Medulla oblongata (tissue), 1 donor: ENCODE results near the gene KAZN.

ENCODE experiments used
- DNase-seq: peaks from one replicate; pipeline ENCODE4 v3.0.0-alpha.2; 2015; ENCODE audit errors: extremely low spot score

Gene KAZN

DNA sequence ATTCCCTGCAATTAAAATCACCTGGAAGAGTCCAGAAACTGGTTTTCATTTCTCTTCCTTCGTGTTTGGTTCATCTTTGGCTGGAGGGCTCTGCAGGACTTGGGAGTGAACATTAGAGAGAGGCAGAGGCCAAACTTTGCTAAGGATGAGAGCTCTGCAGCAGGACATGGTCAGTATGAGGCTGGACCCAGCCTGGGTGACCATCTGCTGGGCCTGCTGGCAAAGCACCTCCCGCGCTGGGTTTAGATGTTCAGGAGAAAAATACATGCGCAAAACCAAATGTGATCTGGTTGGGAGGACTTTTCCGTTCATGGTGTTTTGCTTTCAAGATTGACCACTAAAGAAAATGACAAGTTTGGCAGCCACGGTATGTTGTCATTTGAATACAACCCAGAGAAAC, 15.9 kb downstream of the KAZN start:
- no peak for DNase-seq

DNA sequence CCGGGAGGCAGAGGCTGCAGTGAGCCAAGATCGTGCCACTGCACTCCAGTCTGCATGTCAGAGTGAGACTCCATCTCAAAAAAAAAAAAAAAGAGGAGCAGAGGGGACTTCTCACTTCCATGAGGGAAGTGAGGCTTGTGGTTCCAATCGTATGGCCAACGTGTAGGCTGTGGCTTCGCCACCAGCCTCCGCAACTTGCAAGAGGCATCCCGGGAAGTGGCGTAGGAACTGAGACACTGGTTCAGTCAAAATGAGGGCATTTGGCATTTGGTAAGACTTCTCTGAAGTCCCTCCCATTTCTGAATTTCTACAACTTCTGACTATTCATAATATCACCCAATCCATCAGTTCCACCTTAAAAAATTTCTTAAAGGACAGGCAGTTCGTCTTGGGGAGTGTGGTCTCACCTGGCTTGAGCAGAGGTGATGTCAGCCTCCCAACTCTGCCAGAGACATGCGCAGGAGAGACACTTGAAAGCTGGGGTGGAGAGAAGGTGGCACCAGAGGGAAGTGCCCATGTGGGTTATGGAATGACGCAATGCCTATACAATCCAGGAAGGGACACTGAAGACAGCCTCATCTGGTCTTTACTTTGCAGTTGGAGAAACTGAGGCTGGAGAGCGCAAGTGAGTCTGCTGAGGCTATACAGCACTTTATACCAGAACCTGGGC, 17.2 kb downstream of the KAZN start:
- no peak for DNase-seq

DNA sequence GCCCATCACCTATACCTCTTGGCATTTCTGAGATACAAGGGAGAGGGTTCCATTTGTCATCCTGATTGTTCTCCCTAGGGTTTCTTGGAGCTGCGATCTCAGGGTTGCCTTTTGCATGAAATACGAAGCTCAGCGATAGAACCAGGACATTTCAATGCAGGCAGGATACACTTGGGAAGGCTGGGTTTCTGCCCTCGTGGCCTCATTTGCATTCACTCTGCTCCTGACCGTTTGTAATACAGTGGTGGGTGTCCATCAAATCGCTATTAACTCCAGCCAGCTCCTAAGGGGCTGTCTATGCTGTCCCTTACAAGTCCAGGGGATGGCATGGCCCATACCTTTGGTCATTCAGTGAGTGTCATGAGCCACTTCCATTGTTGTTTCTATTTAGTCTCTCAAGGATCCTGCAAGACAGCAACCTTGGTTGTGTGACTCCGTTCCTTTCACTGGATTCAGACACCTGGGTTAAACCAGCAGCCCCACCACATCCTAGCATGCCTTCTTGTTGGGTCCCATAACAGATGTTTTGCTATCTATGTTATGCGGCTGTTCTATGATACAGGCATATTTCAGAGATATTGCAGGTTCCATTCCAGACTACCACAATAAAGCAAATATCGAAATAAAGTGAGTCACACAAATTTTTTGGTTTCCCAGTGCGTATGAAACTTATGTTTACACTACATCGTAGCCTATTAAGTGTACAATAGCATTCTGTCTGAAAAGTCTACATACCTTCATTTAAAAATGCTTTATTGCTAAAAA, 18.3 kb downstream of the KAZN start:
- no peak for DNase-seq

DNA sequence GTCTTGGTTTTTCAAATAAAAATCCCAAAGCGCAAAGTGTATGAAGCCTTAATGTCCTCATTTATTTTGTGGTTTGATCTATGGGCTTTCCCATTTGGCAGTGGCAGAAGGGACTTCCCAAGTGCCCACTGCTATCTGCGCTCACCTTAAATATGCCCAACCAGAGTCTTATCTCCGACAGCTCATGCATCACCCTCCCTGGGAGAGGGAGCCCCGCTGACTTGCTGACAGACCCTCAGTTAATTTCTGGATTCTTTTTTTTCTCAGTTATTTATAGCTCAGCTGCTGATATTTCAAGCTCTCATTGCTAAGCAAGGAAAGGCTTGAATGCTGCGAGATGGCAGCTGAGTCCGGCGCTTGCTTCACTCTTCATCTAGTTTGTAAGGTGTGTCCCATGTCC, 19.3 kb downstream of the KAZN start:
- no peak for DNase-seq

DNA sequence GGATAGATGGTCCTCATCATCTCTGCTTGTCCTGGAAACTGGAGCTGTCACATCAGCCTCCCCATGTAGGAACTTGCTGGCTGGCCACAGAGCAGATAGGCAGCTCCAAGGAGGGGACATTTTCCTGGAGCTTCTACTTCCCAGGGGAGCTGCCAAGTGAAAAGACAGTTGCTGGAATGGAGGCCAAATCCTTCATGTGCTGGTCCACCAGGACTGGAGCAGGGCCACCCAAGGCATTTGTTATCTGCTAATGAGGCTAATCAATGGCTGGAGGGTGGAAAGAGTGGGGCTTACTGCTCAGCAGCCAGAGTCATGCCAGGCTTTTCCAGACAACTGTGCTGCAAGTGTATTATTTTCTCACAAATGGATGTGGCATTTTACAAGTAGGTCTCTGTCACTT, 22.5 kb downstream of the KAZN start:
- DNase-seq, result no peak

DNA sequence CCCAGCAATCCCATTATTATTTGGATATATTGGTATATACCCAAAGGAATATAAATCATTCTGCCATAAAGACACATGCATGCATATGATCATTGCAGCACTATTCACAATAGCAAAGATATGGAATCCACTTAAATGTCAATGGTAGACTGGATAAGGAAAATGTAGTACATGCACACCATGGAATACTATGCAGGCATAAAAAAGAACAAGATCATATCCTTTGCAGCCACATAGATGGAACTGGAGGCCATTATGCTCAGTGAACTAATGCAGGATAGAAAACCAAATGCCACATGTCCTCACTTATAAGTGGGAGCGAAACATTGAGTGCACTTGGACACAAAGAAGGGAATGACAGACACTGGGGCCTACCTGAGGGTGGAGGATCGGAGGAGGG, 24.6 kb downstream of the KAZN start:
- DNase-seq, result no peak

DNA sequence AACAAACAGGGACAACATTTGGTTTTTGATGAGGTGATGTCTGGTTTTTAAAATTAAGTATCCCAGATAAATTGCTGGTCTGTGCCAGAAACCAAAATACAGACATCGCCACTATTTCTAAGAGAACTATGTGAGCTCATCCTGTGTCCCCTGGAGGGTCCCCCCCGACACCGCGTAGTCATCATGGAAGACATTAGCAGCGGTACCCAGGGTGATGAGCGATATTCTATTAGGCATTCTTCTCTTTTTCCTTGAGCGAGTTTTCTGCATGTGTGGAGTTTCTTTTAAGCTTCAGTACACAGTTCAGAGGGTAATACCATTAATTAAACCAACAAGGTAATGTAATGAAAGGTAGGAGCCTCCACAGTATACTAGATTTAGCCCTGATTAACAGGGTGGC, 26.5 kb downstream of the KAZN start:
- DNase-seq, result no peak

DNA sequence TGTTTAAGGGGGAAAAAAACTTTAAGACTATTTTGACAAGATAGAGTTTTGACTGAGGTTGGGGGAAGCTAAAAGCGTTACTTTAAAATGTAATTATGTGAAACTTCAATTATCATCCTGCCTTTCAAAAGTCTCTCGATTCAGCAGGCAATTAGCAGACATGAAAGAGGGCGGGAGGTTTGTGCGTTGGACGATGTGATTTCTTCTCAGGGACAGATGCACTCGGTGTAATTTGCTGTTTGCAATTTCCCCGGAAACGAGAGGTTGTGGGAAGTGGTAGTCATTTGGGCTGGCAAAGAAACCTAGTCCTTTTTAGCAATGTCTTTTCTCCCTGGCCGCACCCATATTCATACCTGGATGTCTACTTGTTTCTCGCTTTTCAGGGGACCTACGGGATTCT, 27.1 kb downstream of the KAZN start:
- no peak for DNase-seq

DNA sequence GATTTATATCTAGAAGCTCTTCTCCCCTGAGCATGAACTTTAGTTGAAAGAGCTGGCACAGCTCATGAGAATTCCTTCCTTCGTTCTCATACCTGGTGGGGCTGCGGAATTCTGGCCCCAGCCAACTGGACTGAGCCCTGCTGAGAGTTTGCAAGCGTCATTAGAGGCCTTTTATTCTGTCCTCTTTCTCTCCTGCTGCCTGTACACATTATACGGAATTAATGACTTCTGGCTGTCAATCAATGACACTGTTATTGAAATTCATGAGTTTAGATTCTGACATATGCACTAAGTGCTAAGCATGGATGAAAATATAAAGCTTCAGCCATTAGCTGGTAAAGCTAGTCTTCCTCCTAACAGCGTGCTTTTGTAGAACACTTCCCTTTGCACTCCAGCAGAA, 27.5 kb downstream of the KAZN start:
- no peak for DNase-seq

DNA sequence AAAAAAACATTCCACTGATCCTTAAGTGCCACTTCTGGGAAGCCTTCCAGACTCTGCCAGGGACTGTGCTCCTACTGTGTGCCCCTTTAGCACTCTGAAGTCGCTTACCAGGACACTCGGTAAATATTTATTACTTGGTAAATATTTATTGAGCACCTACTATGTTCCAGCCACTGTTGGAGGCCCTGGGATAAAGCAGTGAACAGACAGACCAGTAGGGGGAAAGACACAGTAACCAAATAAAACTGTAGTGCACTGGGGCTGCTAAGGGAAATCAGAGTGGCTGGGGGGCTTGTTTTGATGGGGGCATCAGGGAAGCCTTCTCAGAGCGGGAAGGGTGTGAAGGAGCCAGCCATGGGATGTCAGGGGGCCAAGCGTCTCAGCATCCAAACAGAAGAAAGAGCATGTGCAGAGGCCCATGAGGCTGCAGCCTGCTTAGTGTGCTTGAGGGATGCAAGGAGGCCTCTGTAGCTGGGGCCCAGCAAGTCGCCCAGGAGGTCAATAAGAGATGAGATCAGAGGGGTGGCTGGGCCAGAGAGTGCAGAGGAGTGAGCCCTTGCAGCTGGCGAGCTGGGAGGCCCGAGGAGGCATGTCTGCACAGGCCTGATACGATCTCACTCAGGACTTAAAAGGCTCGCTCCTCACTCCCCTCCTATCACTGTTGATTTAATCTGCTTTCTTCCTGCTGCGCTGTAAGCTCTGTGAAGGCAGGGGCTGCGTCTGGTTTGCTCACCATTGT, 28.6 kb downstream of the KAZN start:
- DNase-seq, result no peak

DNA sequence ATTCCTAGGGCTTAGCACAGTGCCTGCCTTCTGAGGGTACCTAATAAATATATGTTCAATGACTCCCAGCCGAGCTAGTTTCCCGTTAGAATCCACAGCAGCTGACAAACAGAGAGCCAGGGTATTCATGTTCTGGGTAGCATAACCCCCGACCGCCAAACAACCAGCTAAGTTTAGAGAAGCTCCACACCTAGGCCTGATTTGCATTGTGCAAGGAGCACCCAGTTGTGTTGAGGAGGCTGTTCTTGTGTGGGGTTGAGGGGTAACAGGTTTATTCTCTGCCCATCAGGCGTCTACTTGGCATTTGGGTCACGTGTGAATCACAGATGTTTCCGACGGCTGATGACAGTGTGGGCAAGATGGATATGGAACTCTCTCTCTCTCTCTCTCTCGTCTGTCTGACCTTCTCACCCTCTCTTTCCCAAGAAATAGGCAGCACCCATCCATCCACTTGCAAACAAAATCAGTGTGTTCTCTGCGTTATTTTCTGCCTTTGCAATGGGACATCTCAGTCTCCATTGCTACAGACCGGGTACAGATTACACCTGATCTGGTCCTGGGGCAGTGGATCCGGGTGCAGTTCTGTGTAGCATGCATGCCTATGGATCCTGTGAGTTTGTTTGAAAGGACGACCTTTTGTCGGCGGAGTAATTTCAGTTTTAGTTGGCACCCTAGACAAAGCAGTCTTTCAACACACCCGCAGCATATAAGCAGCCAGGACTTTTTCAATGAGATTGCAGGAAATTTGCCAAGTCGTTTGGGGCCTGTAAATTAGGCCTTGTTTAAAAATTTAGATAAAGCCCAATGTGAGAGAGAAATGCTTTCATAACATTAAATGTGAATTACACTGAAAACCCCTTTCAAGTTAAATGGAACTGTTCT, 29.4 kb downstream of the KAZN start:
- DNase-seq, result peak; percentile 86

DNA sequence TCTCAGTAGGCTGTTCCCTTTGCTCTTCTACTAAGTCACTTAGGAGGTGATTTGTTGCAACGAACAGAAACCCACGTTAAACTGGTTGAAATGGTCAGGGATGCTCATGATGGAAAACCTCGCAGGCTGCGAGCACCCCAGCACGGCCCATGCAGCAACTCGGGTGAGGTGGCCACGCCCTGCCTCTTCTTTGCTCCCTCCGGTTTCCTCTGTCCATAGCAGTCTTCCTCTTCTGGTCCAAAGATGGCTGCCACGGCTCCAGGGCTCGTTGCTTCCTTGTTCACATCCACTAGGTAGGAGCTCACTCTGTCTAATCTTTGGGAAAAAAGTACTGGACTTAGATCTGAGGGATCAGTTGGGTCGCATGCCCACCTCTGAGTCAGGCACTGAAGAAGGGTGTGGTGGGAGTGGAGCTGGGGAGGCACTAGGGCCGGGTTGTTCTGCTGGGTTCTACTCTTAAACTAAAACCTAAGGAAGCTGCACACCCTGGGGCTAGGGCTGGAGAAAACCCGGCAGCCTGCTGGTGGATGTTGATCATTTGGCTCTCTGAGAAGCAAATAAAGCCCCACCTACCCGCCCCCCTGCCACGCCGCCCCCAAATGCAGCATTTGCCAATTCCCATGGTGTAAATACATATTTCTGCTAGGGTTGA, 31.0 kb downstream of the KAZN start:
- no peak for DNase-seq

DNA sequence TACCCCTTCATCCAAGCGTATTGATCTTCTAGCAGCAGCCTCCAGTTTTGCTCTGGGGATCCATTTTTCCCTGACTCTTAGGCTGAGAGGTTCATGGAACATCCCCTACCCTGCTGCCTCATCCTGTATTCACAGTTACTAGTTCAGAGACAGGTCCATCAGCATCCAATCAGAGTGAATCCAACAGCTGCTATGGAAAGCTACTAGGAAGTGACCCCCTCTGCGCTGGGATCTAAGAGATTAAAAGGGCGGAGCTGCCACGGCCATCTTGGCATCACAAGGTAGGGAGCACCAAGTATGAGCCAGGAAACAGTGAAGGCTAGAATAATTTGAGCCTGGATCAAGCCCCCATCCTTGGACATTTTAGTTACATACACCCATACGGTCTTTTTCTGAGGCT, 32.5 kb downstream of the KAZN start:
- no peak for DNase-seq

DNA sequence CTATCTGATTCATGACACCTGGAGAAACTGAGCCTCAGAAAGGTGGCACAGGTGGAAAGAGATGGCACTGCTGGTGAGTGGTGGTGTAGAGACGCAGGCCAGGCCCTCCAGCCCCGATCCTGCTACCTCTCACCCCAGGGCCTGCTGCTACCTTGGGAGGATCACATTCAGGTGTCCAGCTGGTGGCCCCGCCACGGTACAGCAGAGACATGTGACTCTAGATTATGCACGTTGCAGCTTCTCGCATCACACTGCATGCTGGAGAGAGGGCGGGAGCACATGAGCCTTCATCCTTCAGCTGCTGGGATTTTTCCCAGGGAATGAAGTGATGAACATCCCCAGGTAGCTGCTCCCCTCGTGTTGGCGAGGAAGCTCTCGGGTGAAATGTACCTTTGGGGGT, 32.9 kb downstream of the KAZN start:
- no peak for DNase-seq

DNA sequence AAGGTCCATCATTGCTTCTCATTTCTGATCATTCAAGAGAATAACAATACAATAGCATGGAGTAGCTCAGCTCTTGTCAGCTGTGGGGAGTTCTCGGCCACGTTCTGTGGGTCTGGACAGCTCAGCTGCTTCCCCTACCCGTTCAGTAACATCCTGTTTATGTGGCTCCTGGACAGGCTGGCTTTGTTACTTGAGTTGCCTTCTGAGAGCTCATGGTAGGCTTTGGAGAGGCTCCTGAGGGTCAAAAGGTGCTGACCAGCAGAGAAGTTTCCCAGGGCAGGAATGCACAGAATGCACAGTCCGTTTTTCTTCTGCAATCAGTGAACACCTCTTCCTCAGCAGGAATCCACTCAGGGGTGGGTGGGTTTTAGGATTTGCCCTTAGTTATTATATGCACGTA, 36.0 kb downstream of the KAZN start:
- no peak for DNase-seq

DNA sequence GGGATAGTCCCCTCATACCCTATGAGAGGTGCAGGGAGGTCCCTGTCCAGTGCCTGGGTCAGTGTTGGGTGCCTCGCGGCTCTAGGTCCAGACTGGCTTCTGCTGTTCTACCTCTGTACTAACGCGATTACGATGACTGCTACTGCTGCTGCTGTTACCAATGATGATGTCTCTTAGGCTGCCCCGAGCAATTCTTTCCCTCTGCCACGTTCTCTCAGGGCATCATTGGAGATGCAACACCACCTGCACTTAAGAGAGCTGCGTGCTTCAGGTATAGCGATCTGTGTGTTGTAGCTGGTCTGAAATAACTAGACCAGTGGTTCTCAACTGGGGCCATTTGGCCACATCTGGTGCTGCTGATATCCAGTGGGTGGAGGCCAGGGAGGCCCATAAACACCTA, 36.9 kb downstream of the KAZN start:
- DNase-seq, result no peak

DNA sequence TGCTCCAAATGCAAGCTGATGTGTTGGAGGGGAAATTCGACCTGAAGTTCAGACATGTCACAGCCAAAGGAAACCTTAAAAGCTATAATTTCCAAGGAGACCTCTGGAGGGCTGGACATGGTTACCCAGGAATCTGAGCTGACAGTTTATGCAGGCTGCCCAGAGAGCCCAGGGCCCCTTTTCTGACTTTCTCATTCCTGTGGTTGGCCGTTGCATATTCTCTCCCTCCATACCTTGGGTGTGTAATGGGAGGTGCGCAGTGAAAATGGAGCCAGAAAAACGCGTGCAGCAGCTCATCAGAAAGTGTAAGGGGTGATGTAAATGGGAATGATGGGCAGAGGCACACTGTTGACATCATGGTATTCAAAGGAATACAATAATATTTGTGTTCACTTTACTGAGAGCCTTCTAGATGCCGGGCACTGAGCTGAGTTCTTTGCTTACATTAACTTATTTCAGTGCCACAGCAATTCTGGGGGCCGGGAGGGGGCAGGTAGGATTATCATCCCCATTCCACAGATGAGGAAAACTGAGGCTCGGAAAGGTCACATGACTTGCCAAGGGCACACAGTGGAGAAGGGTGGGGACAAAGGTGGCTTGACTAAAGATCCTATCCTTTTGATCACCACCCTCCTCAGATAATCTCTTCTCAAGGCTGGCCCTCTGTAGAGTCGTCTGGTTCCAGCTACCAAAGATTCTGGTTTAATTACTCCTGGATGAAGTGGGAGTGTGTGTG, 38.6 kb downstream of the KAZN start:
- DNase-seq, result no peak

DNA sequence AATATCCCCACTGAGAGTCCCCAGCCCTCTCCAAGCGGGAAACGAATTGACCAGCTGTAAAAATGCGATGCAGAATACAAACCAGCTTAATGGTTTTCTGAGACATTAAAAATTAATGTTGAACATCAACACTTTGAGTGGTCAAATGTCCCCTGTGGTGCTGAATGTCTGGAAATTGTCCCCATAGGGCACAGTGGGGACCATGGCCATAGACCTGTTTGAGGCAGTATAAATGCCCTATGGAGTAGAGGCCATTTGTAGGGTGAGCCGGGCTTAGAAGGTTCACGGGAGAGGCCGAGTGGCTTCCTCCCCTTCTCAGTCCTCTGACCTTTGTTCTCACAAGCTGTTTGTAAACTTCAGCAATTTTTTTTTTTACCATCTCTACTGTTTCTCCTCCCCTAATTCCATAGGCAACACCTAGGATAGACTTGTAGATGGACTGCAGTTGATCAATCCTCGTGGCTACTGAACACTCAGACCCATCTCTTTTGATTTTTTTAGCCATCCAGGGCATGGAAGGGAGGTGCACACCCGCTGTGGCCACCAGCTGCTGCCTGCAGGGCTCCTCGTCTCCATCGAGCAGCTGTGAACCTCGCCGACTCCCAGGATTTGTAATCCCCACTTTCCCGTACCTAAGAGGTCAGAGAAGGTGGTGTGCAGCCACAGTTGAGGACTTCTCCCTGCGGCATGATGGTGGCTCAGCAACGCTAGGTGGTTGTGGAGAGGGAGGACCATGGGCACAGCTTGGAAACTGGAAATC, 41.0 kb downstream of the KAZN start:
- no peak for DNase-seq

DNA sequence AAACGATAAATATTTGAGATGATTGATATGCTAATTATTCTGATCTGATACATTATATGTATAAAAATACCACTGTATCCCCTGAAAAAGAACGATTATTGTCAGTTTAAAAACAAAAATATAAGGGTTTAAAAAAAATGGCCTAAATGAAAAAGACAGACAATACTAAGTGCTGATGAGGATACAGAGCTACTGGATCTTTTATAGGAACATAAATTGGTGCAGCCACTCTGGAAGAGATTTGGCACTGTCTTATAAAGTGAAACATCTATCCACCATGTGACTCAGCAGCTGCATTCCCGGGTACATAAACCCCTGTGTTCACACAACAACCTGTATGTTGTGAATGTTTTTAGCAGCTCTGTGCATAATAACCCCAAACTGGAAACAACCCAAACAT, 44.2 kb downstream of the KAZN start:
- DNase-seq, result no peak

DNA sequence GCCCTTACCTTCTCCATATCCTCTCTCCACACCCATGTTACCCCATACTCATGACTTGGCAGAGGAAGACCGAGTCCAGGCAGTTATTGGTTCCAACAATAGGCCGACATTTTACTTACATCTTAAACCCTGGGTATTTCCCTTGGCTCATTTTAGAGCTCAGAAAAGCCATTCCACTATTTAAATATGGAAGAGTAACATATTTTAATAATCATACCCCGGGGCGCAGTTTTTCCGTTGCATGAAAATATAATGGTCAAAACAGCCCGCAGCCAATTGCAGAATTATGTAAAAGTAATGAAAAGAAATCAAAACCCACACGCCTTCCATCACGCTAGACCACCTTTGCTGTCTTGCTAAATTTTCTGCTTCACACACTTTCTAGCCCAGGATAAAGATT, 48.5 kb downstream of the KAZN start:
- no peak for DNase-seq
